DOHH2 (cell line): ENCODE results near the gene LPAR1.

Experiments
- EZH2phosphoT487 ChIP-seq: fragments of 200-600 bp; sonication (generic); IDR thresholded peaks from 2 replicates; pipeline ENCODE4 v1.6.1; 2017; ENCODE audit warnings: borderline replicate concordance, mild to moderate bottlenecking, antibody characterized with exemption, low read length, moderate library complexity, mixed read lengths
- TF ChIP-seq, protein P1 (sequence below): fragments of 200-600 bp; sonication (generic); IDR thresholded peaks from one replicate; pipeline ENCODE4 v1.5.1; 2014; ENCODE audit warnings: antibody characterized with exemption, mild to moderate bottlenecking, low read depth, low read length; ENCODE audit not compliant: poor library complexity, severe bottlenecking

DNA sequence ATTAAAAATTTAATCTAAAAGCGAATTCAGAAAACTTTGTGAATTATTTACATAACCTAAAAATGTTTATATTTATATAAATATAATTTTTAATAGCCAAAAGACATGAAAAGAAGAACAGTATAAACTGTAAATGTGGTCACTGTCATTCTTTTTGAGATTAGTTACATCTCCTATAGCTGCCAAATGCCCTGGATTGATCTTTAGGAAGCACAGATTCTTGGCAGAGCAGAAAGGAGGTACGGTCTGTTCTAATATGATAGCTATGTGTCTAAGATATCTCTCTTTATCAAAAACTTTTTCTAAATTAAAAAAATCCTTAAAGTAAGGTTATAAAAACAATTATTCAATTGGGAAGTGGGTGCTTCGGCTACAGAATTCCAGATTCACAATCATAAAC, 151.0 kb downstream of the LPAR1 start:
- TF ChIP-seq, protein P1, sequence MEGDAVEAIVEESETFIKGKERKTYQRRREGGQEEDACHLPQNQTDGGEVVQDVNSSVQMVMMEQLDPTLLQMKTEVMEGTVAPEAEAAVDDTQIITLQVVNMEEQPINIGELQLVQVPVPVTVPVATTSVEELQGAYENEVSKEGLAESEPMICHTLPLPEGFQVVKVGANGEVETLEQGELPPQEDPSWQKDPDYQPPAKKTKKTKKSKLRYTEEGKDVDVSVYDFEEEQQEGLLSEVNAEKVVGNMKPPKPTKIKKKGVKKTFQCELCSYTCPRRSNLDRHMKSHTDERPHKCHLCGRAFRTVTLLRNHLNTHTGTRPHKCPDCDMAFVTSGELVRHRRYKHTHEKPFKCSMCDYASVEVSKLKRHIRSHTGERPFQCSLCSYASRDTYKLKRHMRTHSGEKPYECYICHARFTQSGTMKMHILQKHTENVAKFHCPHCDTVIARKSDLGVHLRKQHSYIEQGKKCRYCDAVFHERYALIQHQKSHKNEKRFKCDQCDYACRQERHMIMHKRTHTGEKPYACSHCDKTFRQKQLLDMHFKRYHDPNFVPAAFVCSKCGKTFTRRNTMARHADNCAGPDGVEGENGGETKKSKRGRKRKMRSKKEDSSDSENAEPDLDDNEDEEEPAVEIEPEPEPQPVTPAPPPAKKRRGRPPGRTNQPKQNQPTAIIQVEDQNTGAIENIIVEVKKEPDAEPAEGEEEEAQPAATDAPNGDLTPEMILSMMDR: no peak
- TF ChIP-seq EZH2phosphoT487: no peak
